Measurements from ENCODE around the gene TXN. TPM values are rescaled to one million over a fixed set of nuclear protein-coding genes. Genes with fewer than 3 reads are reported as not detected.
A peak's percentile ranks its signal among the peaks of the same experiment; 100 is the strongest.

Gene TXN
- total and polyA plus RNA-seq, 10 of the 15 experiments (the other 5 are each of a cell fraction or from before 2014, with no cell fraction given), result 309 to 2,304 (median 650) TPM

DNA sequence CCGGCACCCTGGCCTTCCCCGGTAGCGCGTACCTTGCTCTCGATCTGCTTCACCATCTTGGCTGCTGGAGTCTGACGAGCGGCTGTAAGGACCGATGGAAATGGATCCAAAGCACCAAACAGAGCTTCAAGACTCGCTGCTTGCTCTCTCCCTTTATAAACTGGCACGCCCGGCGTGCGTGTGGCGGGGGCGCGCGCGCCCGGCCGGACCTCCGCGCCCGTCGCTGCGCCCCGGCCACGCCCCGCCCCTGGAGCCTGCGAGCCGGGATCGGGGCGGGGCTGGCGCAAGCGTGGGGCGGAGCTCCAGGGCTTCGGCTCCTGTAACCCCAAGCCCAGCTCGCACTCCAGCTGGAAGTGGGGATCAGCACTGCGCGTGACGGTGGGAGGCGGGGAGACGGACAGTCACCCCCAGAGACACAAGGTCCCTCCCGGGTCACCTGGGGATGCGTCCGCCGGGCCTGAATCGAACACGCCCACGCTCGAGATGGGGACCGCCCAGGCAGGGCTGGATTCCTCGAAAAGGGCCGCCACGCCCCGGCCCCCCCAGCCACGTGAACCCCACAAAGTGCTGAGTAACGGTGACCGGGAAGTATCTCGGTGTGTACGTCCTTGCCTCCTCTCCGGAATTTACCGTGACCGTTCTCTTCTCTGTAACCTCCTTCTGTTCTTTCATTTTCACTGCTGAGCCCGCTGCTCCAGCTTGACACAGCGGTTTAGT, at the start of gene TXN (continued):
- 0 out of 2 replicates have a peak, but pooled peaks have one; percentile 36 for TF ChIP-seq ZNF592 (IDR thresholded peaks at IDR 0.05)
- TF ChIP-seq ZNF384 (IDR thresholded peaks at IDR 0.05; ENCODE audit: borderline replicate concordance, low read depth, low read length), result no peak
- no peak for TF ChIP-seq SPI1 (IDR thresholded peaks at IDR 0.05; ENCODE audit: borderline replicate concordance, insufficient read depth, low read depth, low read length)
- no peak for TF ChIP-seq TBL1XR1 (IDR thresholded peaks at IDR 0.05; ENCODE audit: low read depth, low read length)
- TF ChIP-seq, protein P1, sequence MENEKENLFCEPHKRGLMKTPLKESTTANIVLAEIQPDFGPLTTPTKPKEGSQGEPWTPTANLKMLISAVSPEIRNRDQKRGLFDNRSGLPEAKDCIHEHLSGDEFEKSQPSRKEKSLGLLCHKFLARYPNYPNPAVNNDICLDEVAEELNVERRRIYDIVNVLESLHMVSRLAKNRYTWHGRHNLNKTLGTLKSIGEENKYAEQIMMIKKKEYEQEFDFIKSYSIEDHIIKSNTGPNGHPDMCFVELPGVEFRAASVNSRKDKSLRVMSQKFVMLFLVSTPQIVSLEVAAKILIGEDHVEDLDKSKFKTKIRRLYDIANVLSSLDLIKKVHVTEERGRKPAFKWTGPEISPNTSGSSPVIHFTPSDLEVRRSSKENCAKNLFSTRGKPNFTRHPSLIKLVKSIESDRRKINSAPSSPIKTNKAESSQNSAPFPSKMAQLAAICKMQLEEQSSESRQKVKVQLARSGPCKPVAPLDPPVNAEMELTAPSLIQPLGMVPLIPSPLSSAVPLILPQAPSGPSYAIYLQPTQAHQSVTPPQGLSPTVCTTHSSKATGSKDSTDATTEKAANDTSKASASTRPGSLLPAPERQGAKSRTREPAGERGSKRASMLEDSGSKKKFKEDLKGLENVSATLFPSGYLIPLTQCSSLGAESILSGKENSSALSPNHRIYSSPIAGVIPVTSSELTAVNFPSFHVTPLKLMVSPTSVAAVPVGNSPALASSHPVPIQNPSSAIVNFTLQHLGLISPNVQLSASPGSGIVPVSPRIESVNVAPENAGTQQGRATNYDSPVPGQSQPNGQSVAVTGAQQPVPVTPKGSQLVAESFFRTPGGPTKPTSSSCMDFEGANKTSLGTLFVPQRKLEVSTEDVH (IDR thresholded peaks at IDR 0.05; ENCODE audit: low read depth, partially characterized antibody), result no peak
- TF ChIP-seq KLF5 (IDR thresholded peaks at IDR 0.05; ENCODE audit: partially characterized antibody), result no peak
- no peak; the same call in 1 of the 2 replicates for TF ChIP-seq STAT1 (conservative IDR thresholded peaks at IDR 0.05)
- TF ChIP-seq, protein P2, sequence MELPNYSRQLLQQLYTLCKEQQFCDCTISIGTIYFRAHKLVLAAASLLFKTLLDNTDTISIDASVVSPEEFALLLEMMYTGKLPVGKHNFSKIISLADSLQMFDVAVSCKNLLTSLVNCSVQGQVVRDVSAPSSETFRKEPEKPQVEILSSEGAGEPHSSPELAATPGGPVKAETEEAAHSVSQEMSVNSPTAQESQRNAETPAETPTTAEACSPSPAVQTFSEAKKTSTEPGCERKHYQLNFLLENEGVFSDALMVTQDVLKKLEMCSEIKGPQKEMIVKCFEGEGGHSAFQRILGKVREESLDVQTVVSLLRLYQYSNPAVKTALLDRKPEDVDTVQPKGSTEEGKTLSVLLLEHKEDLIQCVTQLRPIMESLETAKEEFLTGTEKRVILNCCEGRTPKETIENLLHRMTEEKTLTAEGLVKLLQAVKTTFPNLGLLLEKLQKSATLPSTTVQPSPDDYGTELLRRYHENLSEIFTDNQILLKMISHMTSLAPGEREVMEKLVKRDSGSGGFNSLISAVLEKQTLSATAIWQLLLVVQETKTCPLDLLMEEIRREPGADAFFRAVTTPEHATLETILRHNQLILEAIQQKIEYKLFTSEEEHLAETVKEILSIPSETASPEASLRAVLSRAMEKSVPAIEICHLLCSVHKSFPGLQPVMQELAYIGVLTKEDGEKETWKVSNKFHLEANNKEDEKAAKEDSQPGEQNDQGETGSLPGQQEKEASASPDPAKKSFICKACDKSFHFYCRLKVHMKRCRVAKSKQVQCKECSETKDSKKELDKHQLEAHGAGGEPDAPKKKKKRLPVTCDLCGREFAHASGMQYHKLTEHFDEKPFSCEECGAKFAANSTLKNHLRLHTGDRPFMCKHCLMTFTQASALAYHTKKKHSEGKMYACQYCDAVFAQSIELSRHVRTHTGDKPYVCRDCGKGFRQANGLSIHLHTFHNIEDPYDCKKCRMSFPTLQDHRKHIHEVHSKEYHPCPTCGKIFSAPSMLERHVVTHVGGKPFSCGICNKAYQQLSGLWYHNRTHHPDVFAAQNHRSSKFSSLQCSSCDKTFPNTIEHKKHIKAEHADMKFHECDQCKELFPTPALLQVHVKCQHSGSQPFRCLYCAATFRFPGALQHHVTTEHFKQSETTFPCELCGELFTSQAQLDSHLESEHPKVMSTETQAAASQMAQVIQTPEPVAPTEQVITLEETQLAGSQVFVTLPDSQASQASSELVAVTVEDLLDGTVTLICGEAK (IDR thresholded peaks at IDR 0.05; ENCODE audit: borderline replicate concordance), result no peak
- TF ChIP-seq YBX1 (IDR thresholded peaks at IDR 0.05), result no peak
- TF ChIP-seq IRF5 (IDR thresholded peaks at IDR 0.05; ENCODE audit: borderline replicate concordance), result no peak
- TF ChIP-seq CHD4 (IDR thresholded peaks at IDR 0.05), result no peak
- no peak for TF ChIP-seq ETV6 (conservative IDR thresholded peaks at IDR 0.05 in 1 of 2, IDR thresholded peaks at IDR 0.05 in 1 of 2; ENCODE audit: borderline replicate concordance in 1 of 2, low read depth in 1 of 2)
- TF ChIP-seq TCF12 (IDR thresholded peaks at IDR 0.05; ENCODE audit: low read depth, low read length), result no peak
- TF ChIP-seq ELK1 (IDR thresholded peaks at IDR 0.05; ENCODE audit: low read depth, low read length), result no peak
- TF ChIP-seq FOXK2 (IDR thresholded peaks at IDR 0.05), result no peak
